ENCODE results near the gene MRPS10.

Gene MRPS10

DNA sequence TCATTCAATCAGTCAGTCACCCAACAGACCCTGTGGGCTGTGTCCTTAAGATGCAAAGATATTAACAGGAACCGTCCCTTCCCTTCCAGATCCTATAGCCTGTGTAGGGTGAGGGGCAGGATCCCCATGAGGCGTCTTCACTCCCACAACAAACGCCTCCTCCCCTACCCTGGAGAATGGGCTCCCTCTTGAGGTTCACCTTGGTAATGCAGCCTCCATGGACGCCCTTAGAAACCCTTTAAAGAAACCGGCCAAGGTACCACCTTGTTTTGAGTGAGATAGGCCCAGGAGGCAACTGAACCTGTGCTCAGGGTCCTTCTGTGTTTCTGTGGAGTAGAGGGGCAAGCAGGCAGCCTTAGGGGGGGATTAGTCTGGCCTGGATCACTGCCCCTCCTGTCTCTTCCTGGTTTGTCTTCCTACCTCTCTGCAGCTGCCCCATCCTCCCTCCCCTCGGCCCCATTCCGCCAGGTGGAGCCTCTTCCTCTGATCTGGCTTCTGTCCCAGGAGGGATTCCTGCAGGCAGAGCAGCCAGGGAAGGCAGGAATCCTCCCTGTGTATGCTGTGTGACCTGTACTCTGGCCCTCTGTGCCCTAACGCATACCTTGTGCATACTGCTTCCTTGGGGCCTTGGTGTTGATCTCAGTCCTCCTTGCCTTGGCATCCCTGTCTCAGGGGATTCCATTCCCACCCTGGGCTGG, 51.1 kb downstream of the MRPS10 start:
- peaks cover 22% of the 10 kb centered on the region for H3K4me1 ChIP-seq (ENCODE audit: low read length)
- no peak overlapping the region for H3K9ac ChIP-seq (ENCODE audit: low read length)
- peak overlapping the region; percentile 92 for H2AFZ ChIP-seq (ENCODE audit: low read depth, low read length)
- TF ChIP-seq CTCF (IDR thresholded peaks at IDR 0.05; ENCODE audit: low read depth, low read length) (peak; percentile 95), EZH2phosphoT487 (IDR thresholded peaks at IDR 0.05; ENCODE audit: low read depth) (no peak)
- no peak overlapping the region for H3K27ac ChIP-seq (ENCODE audit: low read length)
- H4K20me1 ChIP-seq (ENCODE audit: insufficient read depth, low read length), result no peaks in the 10 kb centered on the region
- H3K36me3 ChIP-seq (replicated peaks; ENCODE audit: low read depth, low read length), result no peaks in the 10 kb centered on the region
- peaks cover 15% of the 10 kb centered on the region for H3K27me3 ChIP-seq (ENCODE audit: low read depth, low read length)
- 0 out of 2 replicates have a peak overlapping the region, but pooled peaks have one; percentile 14 for H3K4me3 ChIP-seq (ENCODE audit: low read length)
- no peaks in the 10 kb centered on the region for H3K9me3 ChIP-seq (ENCODE audit: insufficient read depth, low read length)
- peak overlapping the region; percentile 43 for H3K4me2 ChIP-seq (ENCODE audit: low read length)
- H3K79me2 ChIP-seq (ENCODE audit: low read length), result no peaks in the 10 kb centered on the region

GRCh38 chr6:42165016-42165415, 52.6 kb downstream of the MRPS10 start:
- Histone ChIP-seq H4K20me1 (ENCODE audit: insufficient read depth, low read length) (no peaks in the 10 kb centered on the region), H3K9me3 (ENCODE audit: insufficient read depth, low read length) (no peaks in the 10 kb centered on the region), H3K4me2 (ENCODE audit: low read length) (no peak overlapping the region), H2AFZ (ENCODE audit: low read depth, low read length) (no peak overlapping the region), H3K36me3 (replicated peaks; ENCODE audit: low read depth, low read length) (no peaks in the 10 kb centered on the region), H3K27me3 (ENCODE audit: low read depth, low read length) (peaks cover 29% of the 10 kb centered on the region), H3K27ac (ENCODE audit: low read length) (no peak overlapping the region), H3K9ac (ENCODE audit: low read length) (no peak overlapping the region), H3K4me1 (ENCODE audit: low read length) (peaks cover 22% of the 10 kb centered on the region), H3K79me2 (ENCODE audit: low read length) (no peaks in the 10 kb centered on the region), H3K4me3 (ENCODE audit: low read length) (no peak overlapping the region)
- TF ChIP-seq EZH2phosphoT487 (IDR thresholded peaks at IDR 0.05; ENCODE audit: low read depth) (no peak), CTCF (IDR thresholded peaks at IDR 0.05; ENCODE audit: low read depth, low read length) (no peak)

DNA sequence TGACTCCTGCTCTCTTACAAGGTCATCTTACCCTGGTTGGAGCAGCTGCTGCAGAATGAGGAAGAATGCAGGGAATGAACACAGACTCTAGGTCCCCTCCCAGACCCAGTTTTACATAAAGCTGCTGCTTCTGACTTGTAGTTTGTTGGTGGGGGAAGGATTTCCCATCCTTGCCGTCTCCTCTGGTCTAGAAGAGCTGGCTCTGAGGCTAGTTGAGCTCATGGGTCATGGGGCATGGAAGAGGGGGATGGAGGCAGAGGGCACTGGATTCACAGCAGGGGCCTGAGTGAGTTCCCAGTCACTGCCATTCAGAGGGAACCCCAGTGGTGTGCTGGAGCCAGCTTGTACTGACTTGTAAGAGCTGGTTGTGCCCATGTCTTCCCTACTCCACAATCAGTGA, 53.7 kb downstream of the MRPS10 start:
- TF ChIP-seq CTCF (IDR thresholded peaks at IDR 0.05; ENCODE audit: low read depth, low read length) (no peak), EZH2phosphoT487 (IDR thresholded peaks at IDR 0.05; ENCODE audit: low read depth) (no peak)
- Histone ChIP-seq H3K4me1 (ENCODE audit: low read length) (peaks cover 22% of the 10 kb centered on the region), H2AFZ (ENCODE audit: low read depth, low read length) (no peak overlapping the region), H3K27ac (ENCODE audit: low read length) (no peak overlapping the region), H4K20me1 (ENCODE audit: insufficient read depth, low read length) (no peaks in the 10 kb centered on the region), H3K27me3 (ENCODE audit: low read depth, low read length) (peaks cover 36% of the 10 kb centered on the region), H3K79me2 (ENCODE audit: low read length) (no peaks in the 10 kb centered on the region), H3K4me3 (ENCODE audit: low read length) (no peak overlapping the region), H3K4me2 (ENCODE audit: low read length) (peak overlapping the region; percentile 11), H3K9ac (ENCODE audit: low read length) (no peak overlapping the region), H3K36me3 (replicated peaks; ENCODE audit: low read depth, low read length) (no peaks in the 10 kb centered on the region), H3K9me3 (ENCODE audit: insufficient read depth, low read length) (no peaks in the 10 kb centered on the region)

DNA sequence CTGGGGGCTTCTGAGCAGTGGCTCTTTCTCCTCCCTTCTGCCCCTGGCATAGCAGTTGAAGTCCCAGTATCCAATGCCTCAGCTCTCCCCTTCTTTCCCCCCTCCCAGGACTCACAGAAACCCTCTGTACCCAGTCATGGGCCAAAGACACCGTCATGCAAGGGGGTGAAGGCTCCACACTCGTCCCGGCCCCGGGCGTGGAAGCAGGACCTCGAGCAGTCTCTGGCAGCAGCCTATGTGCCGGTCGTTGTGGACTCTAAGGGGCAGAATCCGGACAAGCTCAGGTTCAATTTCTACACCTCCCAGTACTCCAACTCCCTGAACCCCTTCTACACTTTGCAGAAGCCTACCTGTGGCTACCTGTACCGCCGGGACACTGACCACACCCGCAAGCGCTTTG, 54.8 kb downstream of the MRPS10 start:
- H2AFZ ChIP-seq (ENCODE audit: low read depth, low read length), result no peak overlapping the region
- no peaks in the 10 kb centered on the region for H4K20me1 ChIP-seq (ENCODE audit: insufficient read depth, low read length)
- H3K4me2 ChIP-seq (ENCODE audit: low read length), result no peak overlapping the region
- no peaks in the 10 kb centered on the region for H3K36me3 ChIP-seq (replicated peaks; ENCODE audit: low read depth, low read length)
- no peak overlapping the region for H3K4me3 ChIP-seq (ENCODE audit: low read length)
- H3K27ac ChIP-seq (ENCODE audit: low read length), result no peak overlapping the region
- H3K27me3 ChIP-seq (ENCODE audit: low read depth, low read length), result peaks cover 36% of the 10 kb centered on the region
- H3K4me1 ChIP-seq (ENCODE audit: low read length), result peaks cover 22% of the 10 kb centered on the region
- H3K9me3 ChIP-seq (ENCODE audit: insufficient read depth, low read length), result no peaks in the 10 kb centered on the region
- TF ChIP-seq EZH2phosphoT487 (IDR thresholded peaks at IDR 0.05; ENCODE audit: low read depth), result no peak
- TF ChIP-seq CTCF (IDR thresholded peaks at IDR 0.05; ENCODE audit: low read depth, low read length), result no peak
- H3K79me2 ChIP-seq (ENCODE audit: low read length), result no peaks in the 10 kb centered on the region
- no peak overlapping the region for H3K9ac ChIP-seq (ENCODE audit: low read length)
